Body of pancreas (tissue), 4 donors: ENCODE results near the gene SSH2.

Experiments
- CTCF ChIP-seq, 7 experiments: fragments of 450-650 bp in 4 of 7; fragments of 200-600 bp in 3 of 7; sonication (generic) in 3 of 7; IDR thresholded peaks; one replicate each; pipeline ENCODE4 v1.5.1; 2016 to 2019; ENCODE audit warnings: antibody characterized with exemption in 7 of 7
- POLR2A ChIP-seq, 3 donors: fragments of 450-650 bp; IDR thresholded peaks; one replicate each; pipeline ENCODE4 v1.6.1; 2016; ENCODE audit warnings: antibody characterized with exemption in 3 of 3, mild to moderate bottlenecking in 2 of 3

- TF ChIP-seq CTCF (IDR thresholded peaks at IDR 0.05) (no peak), POLR2A (IDR thresholded peaks at IDR 0.05) (no peak)
Measured at GRCh38 chr17:29705386-29705785, 224.6 kb downstream of the SSH2 start.
